ENCODE data around the gene SIAE. TPM values are rescaled to one million over a fixed set of nuclear protein-coding genes. Genes with fewer than 3 reads are reported as not detected.

Gene SIAE
- polyA plus RNA-seq, 1 of the 3 experiments (the other 2 are of a cell fraction), result 27.9 TPM

DNA sequence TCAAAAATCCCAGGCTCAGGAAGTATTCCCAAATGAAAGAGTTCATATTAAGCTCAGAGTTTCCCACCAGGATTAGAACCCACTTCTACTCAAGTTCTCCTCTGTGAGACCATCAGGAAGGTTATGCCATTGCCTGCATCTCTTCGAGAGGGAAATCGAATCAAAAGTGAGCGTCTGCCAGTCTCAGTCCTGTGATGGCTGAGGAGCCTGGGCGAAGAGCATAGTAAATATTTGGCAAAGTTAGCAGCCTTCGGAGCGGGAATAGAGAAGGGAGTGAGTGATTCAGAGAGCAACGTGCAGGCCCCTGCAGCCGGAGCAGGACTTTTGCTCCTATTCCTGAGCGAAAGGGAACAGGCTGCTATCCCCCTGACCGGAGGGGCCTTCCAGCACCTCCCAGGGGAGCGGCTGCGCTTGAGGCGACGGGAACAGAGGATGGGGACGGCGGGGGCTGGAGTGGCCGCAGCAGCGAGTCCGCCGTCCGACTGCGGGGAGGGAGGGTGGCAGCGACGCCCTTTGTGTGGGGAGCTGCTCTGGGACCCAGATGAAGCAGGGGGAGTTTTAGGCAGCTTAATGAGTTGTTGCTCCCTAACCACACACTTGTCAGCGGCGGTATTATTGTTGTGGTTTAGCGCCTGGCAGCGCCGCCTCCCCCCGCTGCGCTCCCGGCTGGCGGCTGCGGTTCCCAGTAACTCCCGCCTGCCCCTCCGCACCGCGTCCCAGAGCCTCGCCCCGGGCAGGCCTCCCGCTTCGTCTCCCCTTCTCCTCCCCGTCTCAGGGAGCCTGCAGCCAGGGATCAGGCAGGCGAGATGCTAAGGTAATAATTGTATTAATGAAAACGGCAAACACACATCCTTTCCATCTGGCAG lies 44.5 kb upstream of the SIAE start (continued):
- TF ChIP-seq TAF1 (IDR thresholded peaks at IDR 0.05; ENCODE audit: borderline replicate concordance, low read depth, low read length) (no peak), GATA2 (CRISPR knock-in tag; IDR thresholded peaks at IDR 0.05) (no peak), EZH2phosphoT487 (IDR thresholded peaks at IDR 0.05; ENCODE audit: borderline replicate concordance, low read depth) (no peak)
- TF ChIP-seq, protein P1, sequence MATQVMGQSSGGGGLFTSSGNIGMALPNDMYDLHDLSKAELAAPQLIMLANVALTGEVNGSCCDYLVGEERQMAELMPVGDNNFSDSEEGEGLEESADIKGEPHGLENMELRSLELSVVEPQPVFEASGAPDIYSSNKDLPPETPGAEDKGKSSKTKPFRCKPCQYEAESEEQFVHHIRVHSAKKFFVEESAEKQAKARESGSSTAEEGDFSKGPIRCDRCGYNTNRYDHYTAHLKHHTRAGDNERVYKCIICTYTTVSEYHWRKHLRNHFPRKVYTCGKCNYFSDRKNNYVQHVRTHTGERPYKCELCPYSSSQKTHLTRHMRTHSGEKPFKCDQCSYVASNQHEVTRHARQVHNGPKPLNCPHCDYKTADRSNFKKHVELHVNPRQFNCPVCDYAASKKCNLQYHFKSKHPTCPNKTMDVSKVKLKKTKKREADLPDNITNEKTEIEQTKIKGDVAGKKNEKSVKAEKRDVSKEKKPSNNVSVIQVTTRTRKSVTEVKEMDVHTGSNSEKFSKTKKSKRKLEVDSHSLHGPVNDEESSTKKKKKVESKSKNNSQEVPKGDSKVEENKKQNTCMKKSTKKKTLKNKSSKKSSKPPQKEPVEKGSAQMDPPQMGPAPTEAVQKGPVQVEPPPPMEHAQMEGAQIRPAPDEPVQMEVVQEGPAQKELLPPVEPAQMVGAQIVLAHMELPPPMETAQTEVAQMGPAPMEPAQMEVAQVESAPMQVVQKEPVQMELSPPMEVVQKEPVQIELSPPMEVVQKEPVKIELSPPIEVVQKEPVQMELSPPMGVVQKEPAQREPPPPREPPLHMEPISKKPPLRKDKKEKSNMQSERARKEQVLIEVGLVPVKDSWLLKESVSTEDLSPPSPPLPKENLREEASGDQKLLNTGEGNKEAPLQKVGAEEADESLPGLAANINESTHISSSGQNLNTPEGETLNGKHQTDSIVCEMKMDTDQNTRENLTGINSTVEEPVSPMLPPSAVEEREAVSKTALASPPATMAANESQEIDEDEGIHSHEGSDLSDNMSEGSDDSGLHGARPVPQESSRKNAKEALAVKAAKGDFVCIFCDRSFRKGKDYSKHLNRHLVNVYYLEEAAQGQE (IDR thresholded peaks at IDR 0.05; ENCODE audit: low read depth, low read length), result no peak

DNA sequence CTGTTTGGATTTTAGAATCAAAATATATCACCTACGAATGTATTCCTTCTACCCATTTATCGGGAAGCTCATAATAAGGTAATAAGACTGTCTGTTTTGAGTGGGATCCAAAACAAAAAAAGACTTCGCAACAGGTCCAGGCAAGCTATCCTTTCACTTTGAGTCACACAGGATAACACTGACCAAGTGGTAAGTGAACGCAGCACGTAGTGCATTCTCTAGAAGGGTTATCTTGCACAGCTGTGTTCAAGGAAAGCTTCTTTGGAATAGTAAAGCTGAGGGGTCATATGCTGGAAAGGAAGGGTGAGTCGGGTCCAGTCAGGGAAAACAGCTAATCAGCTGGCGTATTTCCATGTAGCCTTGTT lies 43.9 kb upstream of the SIAE start:
- ChIA-PET CTCF (interaction anchor here (0.9 to 1.7 kb wide), 6 partner anchors 17 to 119 kb away, joined by 3 to 8 read pairs (median 4); no protein-coding TSS in a partner anchor), POLR2A (no interaction called here)
- H3K4me1 ChIP-seq (ENCODE audit: control insufficient read depth in 1 of 2, insufficient read depth in 2 of 2, low read depth in 1 of 2, low read length in 1 of 2), result peaks cover 11% of the 10 kb centered on the region in 2 experiments; a peak in 2 of 4 replicates
- H4K20me1 ChIP-seq (ENCODE audit: insufficient read depth), result no peaks in the 10 kb centered on the region
- peak overlapping the region; percentile 68; the same call in 1 of the 2 replicates for H3K4me2 ChIP-seq
- no peaks in the 10 kb centered on the region for H3K27me3 ChIP-seq (ENCODE audit: insufficient read depth)
- no peaks in the 10 kb centered on the region for H3K36me3 ChIP-seq (replicated peaks in 1 of 2; ENCODE audit: control insufficient read depth in 1 of 2, insufficient read depth in 2 of 2, low read length in 1 of 2)
- no peak overlapping the region for H3K9ac ChIP-seq
- no peaks in the 10 kb centered on the region for H3K9me3 ChIP-seq
- WGBS (ENCODE audit: low lambda C conversion rate), result 82% methylated on average over 7 of the region's 7 CpGs
- TF ChIP-seq GATA2 (CRISPR knock-in tag; IDR thresholded peaks at IDR 0.05) (no peak), EZH2phosphoT487 (IDR thresholded peaks at IDR 0.05; ENCODE audit: borderline replicate concordance, low read depth) (no peak), POLR2AphosphoS5 (IDR thresholded peaks at IDR 0.05; ENCODE audit: low read depth, low read length) (no peak), SMC3 (IDR thresholded peaks at IDR 0.05; ENCODE audit: low read depth, low read length) (no peak), TEAD4 (IDR thresholded peaks at IDR 0.05; ENCODE audit: borderline replicate concordance, insufficient read depth) (no peak)
- no peaks in the 10 kb centered on the region for H3K79me2 ChIP-seq (ENCODE audit: insufficient read depth)
- H2AFZ ChIP-seq (ENCODE audit: low read depth), result peak overlapping the region; percentile 67; the same call in 1 of the 2 replicates
- H3K4me3 ChIP-seq (ENCODE audit: low read depth in 2 of 2, low read length in 1 of 2), result no peak overlapping the region
- H3K27ac ChIP-seq (ENCODE audit: low read depth in 2 of 2, low read length in 1 of 2), result no peak overlapping the region
- no peak for DNase-seq
- H3K9me2 ChIP-seq, result no peaks in the 10 kb centered on the region
- no peaks in the 10 kb centered on the region for H3F3A ChIP-seq (replicated peaks; ENCODE audit: insufficient read depth)

DNA sequence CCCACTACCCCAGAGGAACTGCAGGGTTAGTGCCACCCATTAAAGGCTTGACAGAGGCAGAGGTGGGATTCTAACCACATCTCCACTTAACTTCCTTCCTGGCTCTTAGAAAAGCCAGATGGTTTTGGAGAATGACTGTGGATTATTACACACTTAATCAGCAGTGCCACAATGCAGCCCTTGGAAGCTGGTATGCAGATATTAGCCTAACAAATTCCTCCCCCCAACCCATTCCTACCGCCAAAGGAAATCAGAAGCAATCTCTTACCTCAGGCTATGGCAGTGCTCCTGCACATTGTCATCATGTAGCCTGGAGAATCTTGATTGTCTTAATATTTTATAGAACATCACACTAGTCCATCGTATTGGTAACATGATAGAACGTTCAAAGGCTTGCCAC lies 43.1 kb upstream of the SIAE start:
- Histone ChIP-seq H4K20me1 (ENCODE audit: insufficient read depth) (no peaks in the 10 kb centered on the region), H3K79me2 (ENCODE audit: insufficient read depth) (no peaks in the 10 kb centered on the region), H3F3A (replicated peaks; ENCODE audit: insufficient read depth) (no peaks in the 10 kb centered on the region), H2AFZ (ENCODE audit: low read depth) (no peak overlapping the region), H3K27ac (ENCODE audit: low read depth in 2 of 2, low read length in 1 of 2) (no peak overlapping the region), H3K4me2 (peak overlapping the region; percentile 7; the same call in 1 of the 2 replicates), H3K9me2 (no peaks in the 10 kb centered on the region), H3K9ac (no peak overlapping the region), H3K27me3 (ENCODE audit: insufficient read depth) (no peaks in the 10 kb centered on the region), H3K4me1 (ENCODE audit: control insufficient read depth in 1 of 2, insufficient read depth in 2 of 2, low read depth in 1 of 2, low read length in 1 of 2) (peaks cover 11% of the 10 kb centered on the region in 2 experiments; a peak in 2 of 4 replicates), H3K36me3 (replicated peaks in 1 of 2; ENCODE audit: control insufficient read depth in 1 of 2, insufficient read depth in 2 of 2, low read length in 1 of 2) (no peaks in the 10 kb centered on the region), H3K4me3 (ENCODE audit: low read depth in 2 of 2, low read length in 1 of 2) (no peak overlapping the region), H3K9me3 (no peaks in the 10 kb centered on the region)
- ChIA-PET CTCF (interaction anchor here (1.2 to 1.7 kb wide), 3 partner anchors 23 to 47 kb away, joined by 3 to 8 read pairs (median 5); no protein-coding TSS in a partner anchor), POLR2A (no interaction called here)
- no peak for DNase-seq
- TF ChIP-seq, protein P2, sequence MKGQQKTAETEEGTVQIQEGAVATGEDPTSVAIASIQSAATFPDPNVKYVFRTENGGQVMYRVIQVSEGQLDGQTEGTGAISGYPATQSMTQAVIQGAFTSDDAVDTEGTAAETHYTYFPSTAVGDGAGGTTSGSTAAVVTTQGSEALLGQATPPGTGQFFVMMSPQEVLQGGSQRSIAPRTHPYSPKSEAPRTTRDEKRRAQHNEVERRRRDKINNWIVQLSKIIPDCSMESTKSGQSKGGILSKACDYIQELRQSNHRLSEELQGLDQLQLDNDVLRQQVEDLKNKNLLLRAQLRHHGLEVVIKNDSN (IDR thresholded peaks at IDR 0.05; ENCODE audit: borderline replicate concordance, low read depth), result no peak
- TF ChIP-seq SMC3 (IDR thresholded peaks at IDR 0.05; ENCODE audit: low read depth, low read length) (no peak), NFIC (IDR thresholded peaks at IDR 0.05; ENCODE audit: borderline replicate concordance) (no peak), TCF12 (IDR thresholded peaks at IDR 0.05) (peak; percentile 47; the same call in 1 of the 2 replicates)
- 73% methylated on average over 3 of the region's 3 CpGs for WGBS (ENCODE audit: low lambda C conversion rate)

Data from SK-N-SH (cell line).